GM12878 (cell line): ENCODE data around the gene BNC2. TPM values are rescaled to one million over a fixed set of nuclear protein-coding genes. Genes with fewer than 3 reads are reported as not detected.

Experiments
- ATAC-seq: fragments of 200-7000 bp; cut with Tn5 transposase; 3 replicates; pipeline ENCODE4 v1.9.1; 2020; ENCODE audit warnings: mild to moderate bottlenecking, moderate library complexity
- BruUV-seq: library from RNA; stranded (reverse); fragments of 400-500 nt; replicated peaks from 2 replicates; lab custom pipeline; 2021; lab: Mats Ljungman, UMichigan
- CTCF ChIA-PET: fragments of 300-600 bp; sonication (Branson Sonifier 250); formaldehyde crosslinking; extraction: SDS; loops from one replicate; lab custom pipeline; 2021; ENCODE audit warnings: inconsistent platforms; lab: Yijun Ruan, JAX
- POLR2A ChIA-PET: fragments of 350-600 bp; formaldehyde crosslinking; extraction: SDS; loops from one replicate; lab custom pipeline; 2021; ENCODE audit warnings: inconsistent platforms; lab: Charles Lee
- RAD21 ChIA-PET: fragments of 300-600 bp; sonication (Branson Sonifier 250); formaldehyde crosslinking; loops from one replicate; lab custom pipeline; 2023; ENCODE audit warnings: antibody characterized with exemption; ENCODE audit not compliant: unreplicated experiment; lab: Charles Lee
- SMC1A ChIA-PET: fragments of 300-600 bp; sonication (Branson Sonifier 250); formaldehyde crosslinking; loops from one replicate; lab custom pipeline; 2023; ENCODE audit not compliant: unreplicated experiment, uncharacterized antibody; lab: Charles Lee
- DNase-seq: peaks from one replicate; pipeline ENCODE4 v3.0.0-alpha.2; 2011; ENCODE audit warnings: low read depth, low spot score
- FAIRE-seq: peaks from 3 replicates; lab custom pipeline; 2011; peaks lifted over from hg19 to GRCh38; lab: Jason Lieb, UNC
- H2AFZ ChIP-seq: 2 replicates; pipeline ENCODE4 v1.6.0; 2011; ENCODE audit warnings: low read depth, low read length, control low read depth; ENCODE audit not compliant: control insufficient read depth
- H3K27ac ChIP-seq: 2 replicates; pipeline ENCODE4 v1.5.1; 2011; ENCODE audit warnings: control low read depth; ENCODE audit not compliant: control insufficient read depth, insufficient read depth
- H3K27me3 ChIP-seq, 2 experiments: replicated peaks in 1 of 2; 2 replicates each; pipeline versions ENCODE4 v1.6.0 to v1.6.1; 2011; ENCODE audit warnings: low read length in 1 of 2; ENCODE audit not compliant: control insufficient read depth in 2 of 2, insufficient read depth in 2 of 2
- H3K36me3 ChIP-seq, 2 experiments: 2 replicates each; pipeline ENCODE4 v1.5.1; 2011; ENCODE audit warnings: low read length in 1 of 2; ENCODE audit not compliant: control insufficient read depth in 2 of 2, insufficient read depth in 2 of 2
- H3K4me1 ChIP-seq: 2 replicates; pipeline ENCODE4 v1.6.1; 2011; ENCODE audit warnings: mild to moderate bottlenecking, low read length, moderate library complexity, mixed read lengths; ENCODE audit not compliant: control insufficient read depth, insufficient read depth
- H3K4me2 ChIP-seq: 2 replicates; pipeline ENCODE4 v1.6.0; 2011; ENCODE audit warnings: control low read depth; ENCODE audit not compliant: control insufficient read depth, insufficient read depth
- H3K4me3 ChIP-seq: fragments of 200-600 bp; sonication (generic); 2 replicates; pipeline ENCODE4 v1.5.1; 2016
- H3K79me2 ChIP-seq: 2 replicates; pipeline ENCODE4 v1.6.0; 2011; ENCODE audit warnings: low read length; ENCODE audit not compliant: control insufficient read depth, insufficient read depth
- H3K9ac ChIP-seq: 2 replicates; pipeline ENCODE4 v1.8.0; 2011; ENCODE audit warnings: low read length, control low read depth, mixed read lengths; ENCODE audit not compliant: control insufficient read depth, insufficient read depth
- H3K9me3 ChIP-seq: replicated peaks from 3 replicates; pipeline ENCODE4 v1.5.1; 2011; ENCODE audit warnings: mild to moderate bottlenecking, low read length; ENCODE audit not compliant: control insufficient read depth, insufficient read depth
- H4K20me1 ChIP-seq: 2 replicates; pipeline ENCODE4 v1.6.0; 2011; ENCODE audit not compliant: control insufficient read depth, insufficient read depth
- CBFB ChIP-seq: IDR thresholded peaks from 2 replicates; pipeline ENCODE4 v1.6.1; 2016; ENCODE audit warnings: antibody characterized with exemption, low read depth
- GABPA ChIP-seq: IDR thresholded peaks from 2 replicates; pipeline ENCODE4 v1.6.1; 2014; ENCODE audit warnings: antibody characterized with exemption, low read depth, mild to moderate bottlenecking, inconsistent platforms
- HDGF ChIP-seq: fragments of 450-650 bp; IDR thresholded peaks from 2 replicates; pipeline ENCODE4 v1.6.1; 2016; ENCODE audit warnings: antibody characterized with exemption
- MXI1 ChIP-seq: fragments of 150-350 bp; IDR thresholded peaks from 2 replicates; pipeline ENCODE4 v1.6.1; 2011; ENCODE audit warnings: low read depth, mild to moderate bottlenecking, inconsistent platforms, low read length, improper control_type of control experiment
- POLR2AphosphoS5 ChIP-seq: IDR thresholded peaks from 2 replicates; pipeline ENCODE4 v1.6.1; 2011; ENCODE audit warnings: mild to moderate bottlenecking, low read length, inconsistent platforms
- SMAD5 ChIP-seq: IDR thresholded peaks from 2 replicates; pipeline ENCODE4 v1.6.1; 2016; ENCODE audit warnings: antibody characterized with exemption, low read depth
- SRF ChIP-seq, 2 experiments: IDR thresholded peaks; 2 replicates each; pipeline ENCODE4 v1.6.1; 2011; ENCODE audit warnings: low read depth in 2 of 2, low read length in 2 of 2, mild to moderate bottlenecking in 1 of 2, moderate library complexity in 1 of 2
- WGBS: methylation state at CpG from one replicate; pipeline ENCODE4 v1.1.6; 2016; ENCODE audit warnings: low lambda C conversion rate; ENCODE audit not compliant: insufficient replicate concordance, insufficient coverage; ENCODE audit errors: missing lambda C conversion rate; 5-methylcytosine and 5-hydroxymethylcytosine counted together
- in situ Hi-C: fragments of 300-500 bp; cut with MboI; formaldehyde crosslinking; loops from 9 replicates; pipeline ENCODE4 v1.14.3; 2018; ENCODE audit warnings: mixed read lengths
- intact Hi-C: fragments of 100-400 bp; cut with micrococcal nuclease; formaldehyde crosslinking; loops from one replicate; pipeline ENCODE4 v1.14.2; 2022; ENCODE audit not compliant: unreplicated experiment
- polyA plus RNA-seq, 11 experiments: library from polyadenylated mRNA; depleted of rRNA in 4 of 11; unstranded in 6 of 11; stranded (reverse) in 5 of 11; fragments of >200 nt; fragmentation: Nextera tagmentation in 4 of 11; fragmentation: Illumina TruSeq in 1 of 11; extraction: Ambion mirVana in 4 of 11; extraction: Trizol in 1 of 11; gene quantifications; 1 replicate in 1 of 11; 2 replicates in 10 of 11; pipeline versions ENCODE4 v1.2.1 to v1.2.3, GENCODE V29; 2011 to 2016; ENCODE audit warnings: inconsistent platforms in 2 of 11, missing spikeins in 2 of 11, low read depth in 1 of 11
- total RNA-seq, 4 experiments: library from RNA; depleted of rRNA in 3 of 4; stranded (reverse); fragments of >200 nt in 3 of 4; fragmentation: Illumina TruSeq in 1 of 4; extraction: Trizol in 1 of 4; gene quantifications; 2 replicates each; pipeline versions ENCODE4 v1.2.1 to v1.2.3, GENCODE V29; 2013 to 2021
- TF ChIP-seq, protein P1 (sequence below): fragments of 450-650 bp; IDR thresholded peaks from 2 replicates; pipeline ENCODE4 v1.6.1; 2016; ENCODE audit warnings: mild to moderate bottlenecking

Gene BNC2
- total and polyA plus RNA-seq, 10 of the 15 experiments (the other 5 are each of a cell fraction or from before 2014, with no cell fraction given), result 0.05 to 14.5 (median 0.26) TPM

DNA sequence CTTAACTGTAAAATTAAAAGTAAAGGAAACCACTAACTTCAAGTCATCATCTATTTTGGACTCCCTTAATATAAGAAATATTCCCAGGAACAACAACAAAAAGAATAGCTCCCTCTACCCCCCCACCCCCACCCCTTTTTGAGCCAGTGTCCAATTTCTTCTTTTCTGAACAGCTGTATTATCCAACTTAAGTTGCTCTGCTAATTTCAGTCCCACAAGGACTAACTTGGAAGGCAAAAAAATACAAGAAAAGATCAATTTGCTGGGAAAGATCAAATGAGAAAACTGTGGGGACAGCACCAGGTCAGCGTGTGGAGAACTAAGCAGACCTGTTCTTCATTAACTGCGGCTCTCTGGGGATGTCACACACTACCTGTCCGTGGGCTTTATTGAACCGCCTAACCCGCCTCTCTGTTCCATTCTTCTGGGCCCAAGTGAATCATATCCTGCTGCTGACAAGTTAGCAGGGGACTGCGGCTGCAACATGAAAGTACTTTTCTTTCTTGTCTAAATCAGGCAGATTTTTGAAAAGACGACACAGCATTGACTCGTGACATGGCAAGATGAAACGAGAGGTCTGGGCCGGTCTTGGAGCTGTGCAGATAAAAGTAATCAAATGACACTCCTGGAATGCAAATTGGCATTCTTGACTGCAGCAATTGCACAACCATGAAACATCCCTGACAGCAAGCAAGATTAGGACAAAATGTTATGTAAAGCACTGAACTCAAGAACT is 2.7 kb downstream of the BNC2 start:
- Histone ChIP-seq H3K27ac (no peak overlapping the region), H3K27me3 (no peaks in the 10 kb centered on the region; a peak in 1 of 4 replicates), H3K9ac (no peak overlapping the region), H3K4me3 (no peak overlapping the region), H3K36me3 (no peaks in the 10 kb centered on the region), H3K4me2 (no peak overlapping the region), H3K4me1 (no peaks in the 10 kb centered on the region), H3K79me2 (no peaks in the 10 kb centered on the region), H3K9me3 (no peaks in the 10 kb centered on the region; the same call in 2 of the 3 replicates), H4K20me1 (no peaks in the 10 kb centered on the region), H2AFZ (no peak overlapping the region)
- ChIA-PET CTCF (no interaction called here), SMC1A (no interaction called here), RAD21 (no interaction called here), POLR2A (no interaction called here)
- no peak for FAIRE-seq
- BruUV-seq, result no TSS peak
- WGBS, result 38% methylated on average over 10 of the region's 10 CpGs
- ATAC-seq, result peak; percentile 40
- intact Hi-C loops (no loop called here), in situ Hi-C loops (no loop called here)
- no peak for TF ChIP-seq SRF (IDR thresholded peaks at IDR 0.05; ENCODE audit: low read depth in 2 of 2, low read length in 2 of 2)
- TF ChIP-seq HDGF, result no peak
- TF ChIP-seq, protein P1, sequence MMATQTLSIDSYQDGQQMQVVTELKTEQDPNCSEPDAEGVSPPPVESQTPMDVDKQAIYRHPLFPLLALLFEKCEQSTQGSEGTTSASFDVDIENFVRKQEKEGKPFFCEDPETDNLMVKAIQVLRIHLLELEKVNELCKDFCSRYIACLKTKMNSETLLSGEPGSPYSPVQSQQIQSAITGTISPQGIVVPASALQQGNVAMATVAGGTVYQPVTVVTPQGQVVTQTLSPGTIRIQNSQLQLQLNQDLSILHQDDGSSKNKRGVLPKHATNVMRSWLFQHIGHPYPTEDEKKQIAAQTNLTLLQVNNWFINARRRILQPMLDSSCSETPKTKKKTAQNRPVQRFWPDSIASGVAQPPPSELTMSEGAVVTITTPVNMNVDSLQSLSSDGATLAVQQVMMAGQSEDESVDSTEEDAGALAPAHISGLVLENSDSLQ, result no peak
- TF ChIP-seq GABPA, result no peak
- TF ChIP-seq SMAD5, result no peak
- TF ChIP-seq MXI1, result no peak
- no peak for TF ChIP-seq POLR2AphosphoS5
- TF ChIP-seq CBFB, result no peak
- DNase-seq, result no peak
